ENCODE results near the gene GPR37.

DNA sequence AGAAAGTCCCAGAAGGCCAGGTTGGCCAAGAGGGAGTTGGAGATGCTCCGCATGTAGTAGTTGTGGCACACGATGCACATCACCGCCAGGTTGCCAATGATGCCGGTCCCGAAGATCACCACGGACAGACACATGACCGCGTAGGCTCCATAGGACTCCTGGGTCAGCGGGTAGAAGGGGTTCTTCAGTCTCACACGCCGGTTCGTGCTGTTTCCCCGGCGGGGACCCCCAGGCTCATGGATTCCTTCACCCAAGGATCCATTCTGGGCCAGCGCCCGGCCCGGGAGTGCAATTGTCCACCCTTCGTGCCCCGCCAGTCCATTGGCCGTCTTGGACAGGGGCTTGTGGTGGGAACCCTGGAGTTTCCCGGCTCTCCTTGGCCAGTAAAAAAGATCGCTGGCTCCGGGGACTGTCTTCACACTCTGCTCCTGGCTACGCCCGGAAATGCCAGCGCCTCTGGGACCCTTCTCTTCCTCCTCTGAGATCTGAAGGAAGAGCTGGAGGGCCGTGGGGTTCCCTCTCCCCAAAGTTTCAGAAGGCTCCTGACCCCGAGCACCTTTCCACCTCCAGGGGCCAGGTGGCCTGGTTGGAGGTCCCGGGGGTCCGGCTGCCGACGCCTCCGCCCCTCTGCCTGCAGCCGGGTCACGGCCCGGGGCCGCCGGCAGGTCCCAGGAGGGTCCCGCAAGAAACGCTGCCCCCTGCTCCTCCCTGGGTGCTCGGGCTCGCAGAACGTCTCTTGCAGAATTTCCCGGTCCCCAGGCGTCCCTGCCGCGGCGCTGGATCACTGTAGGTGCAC, 1.3 kb downstream of the GPR37 start:
- TF ChIP-seq GATA2 (IDR thresholded peaks at IDR 0.05; ENCODE audit: low read depth, low read length) (no peak), GATA3 (IDR thresholded peaks at IDR 0.05; ENCODE audit: low read depth, low read length) (no peak)
